ENCODE measurements around the gene OSMR.
"Not testable (repeated sequence)": the region's sequence is repeated elsewhere in the genome, so short reads cannot be mapped to it uniquely, and the experiment has no call there.

The OSMR gene

GRCh38 chr5:38831117-38831516 is 14.7 kb upstream of the OSMR start:
- DNase-seq (ENCODE audit: low read depth): no peak

- DNase-seq (ENCODE audit: low read depth): no peak
Measured at GRCh38 chr5:38831909-38832308, 13.9 kb upstream of the OSMR start.

GRCh38 chr5:38832810-38833209 is 13.0 kb upstream of the OSMR start:
- DNase-seq (ENCODE audit: low read depth): no peak

GRCh38 chr5:38835887-38836286 is 9.9 kb upstream of the OSMR start:
- DNase-seq (ENCODE audit: low read depth): no peak

- no peak for DNase-seq (ENCODE audit: low read depth)
Measured at GRCh38 chr5:38837416-38837815, 8.4 kb upstream of the OSMR start.

GRCh38 chr5:38837932-38838331 is 7.9 kb upstream of the OSMR start:
- no peak for DNase-seq (ENCODE audit: low read depth)

- DNase-seq (ENCODE audit: low read depth): no peak
Measured at GRCh38 chr5:38843665-38844064, 2.1 kb upstream of the OSMR start.

GRCh38 chr5:38846379-38847011 is 683 bp downstream of the OSMR start:
- DNase-seq (ENCODE audit: low read depth): no peak

GRCh38 chr5:38847559-38848347 is 1.9 kb downstream of the OSMR start:
- DNase-seq (ENCODE audit: low read depth): no peak

GRCh38 chr5:38848637-38849036 is 2.8 kb downstream of the OSMR start:
- no peak for DNase-seq (ENCODE audit: low read depth)

- DNase-seq (ENCODE audit: low read depth): not testable (repeated sequence)
Measured at GRCh38 chr5:38851640-38852039, 5.8 kb downstream of the OSMR start.

GRCh38 chr5:38853753-38854470 is 8.1 kb downstream of the OSMR start:
- DNase-seq (ENCODE audit: low read depth): no peak

GRCh38 chr5:38854907-38855306 is 9.1 kb downstream of the OSMR start:
- no peak for DNase-seq (ENCODE audit: low read depth)

GRCh38 chr5:38856660-38857059 is 10.8 kb downstream of the OSMR start:
- no peak for DNase-seq (ENCODE audit: low read depth)

- no peak for DNase-seq (ENCODE audit: low read depth)
Measured at GRCh38 chr5:38858839-38859238, 13.0 kb downstream of the OSMR start.

- not testable (repeated sequence) for DNase-seq (ENCODE audit: low read depth)
Measured at GRCh38 chr5:38861986-38862770, 16.4 kb downstream of the OSMR start.

- no peak for DNase-seq (ENCODE audit: low read depth)
Measured at GRCh38 chr5:38866362-38867031, 20.7 kb downstream of the OSMR start.

GRCh38 chr5:38867032-38867398 is 21.2 kb downstream of the OSMR start:
- DNase-seq (ENCODE audit: low read depth): no peak

- DNase-seq (ENCODE audit: low read depth): no peak
Measured at GRCh38 chr5:38867416-38867815, 21.6 kb downstream of the OSMR start.

- no peak for DNase-seq (ENCODE audit: low read depth)
Measured at GRCh38 chr5:38870595-38870994, 24.8 kb downstream of the OSMR start.

- DNase-seq (ENCODE audit: low read depth): no peak
Measured at GRCh38 chr5:38871058-38871605, 25.3 kb downstream of the OSMR start.
